HS-5 (cell line): ENCODE results near the gene NECAB2.
A peak's percentile ranks its signal among the peaks of the same experiment; 100 is the strongest.

Experiments used
- DNase-seq: peaks from one replicate; pipeline ENCODE4 v3.0.0-alpha.2; 2012; ENCODE audit warnings: low read depth

Gene NECAB2

GRCh38 chr16:83992624-83993023, 24.6 kb downstream of the NECAB2 start:
- no peak for DNase-seq

GRCh38 chr16:83994087-83994486, 26.0 kb downstream of the NECAB2 start:
- DNase-seq, result peak; percentile 34

DNA sequence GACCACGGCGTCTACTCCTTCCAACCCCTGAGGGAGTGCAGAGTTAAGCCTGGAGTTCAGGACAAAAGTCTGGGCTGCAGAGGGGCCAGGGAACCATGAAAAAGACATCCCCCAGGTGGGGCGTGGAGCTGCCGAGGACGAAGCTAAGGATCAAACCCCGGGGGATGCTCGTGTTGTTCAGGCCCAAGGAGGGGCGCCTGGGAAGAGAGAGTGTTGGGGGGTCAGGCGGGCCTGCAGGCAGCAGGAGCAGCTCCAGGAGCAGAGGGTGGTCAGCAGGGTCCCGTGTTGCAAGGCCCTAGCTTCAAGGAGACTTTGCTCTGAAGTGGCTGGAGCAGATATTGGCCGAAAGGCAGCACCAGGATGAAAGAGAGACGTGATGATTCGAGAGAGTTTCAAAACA, 26.7 kb downstream of the NECAB2 start:
- no peak for DNase-seq

- no peak for DNase-seq
Measured at GRCh38 chr16:83995754-83996153, 27.7 kb downstream of the NECAB2 start.

DNA sequence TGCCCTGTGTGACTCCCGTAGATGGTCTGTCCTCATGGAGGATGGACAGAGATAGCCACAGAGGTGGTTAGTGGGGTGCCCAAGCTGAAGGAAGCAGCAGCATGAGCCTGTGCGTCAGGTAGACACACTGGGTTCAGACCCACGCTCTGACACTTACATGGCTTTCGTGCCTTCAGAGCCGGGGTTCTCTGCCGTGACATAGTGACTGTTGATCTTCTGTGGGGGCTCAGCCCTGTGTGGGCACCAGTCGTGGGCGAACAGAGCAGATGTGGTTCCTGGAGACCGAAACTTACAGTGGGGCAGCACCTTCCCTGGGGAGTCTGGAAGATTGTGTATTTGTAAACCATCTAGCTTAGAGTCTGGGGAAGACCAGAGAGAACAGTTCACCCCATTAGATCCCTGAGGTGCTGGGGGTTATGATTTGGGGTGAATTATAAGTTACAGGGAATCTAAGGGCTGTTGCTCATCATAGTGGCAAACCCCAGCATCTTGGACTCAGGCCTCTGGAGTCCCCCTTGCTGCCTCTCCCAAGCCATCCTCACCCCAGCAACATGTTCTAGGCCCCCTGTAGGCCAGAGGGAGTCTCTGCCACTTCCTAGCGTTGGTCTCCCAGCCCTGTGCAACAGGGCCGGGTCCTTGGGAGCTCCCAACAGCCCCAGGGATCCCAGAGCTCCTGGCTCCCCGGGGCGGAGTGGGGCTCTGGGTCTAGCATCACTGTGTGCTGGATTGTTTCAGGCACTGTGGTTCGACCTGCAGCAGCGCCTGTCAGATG, 28.6 kb downstream of the NECAB2 start:
- no peak for DNase-seq

DNA sequence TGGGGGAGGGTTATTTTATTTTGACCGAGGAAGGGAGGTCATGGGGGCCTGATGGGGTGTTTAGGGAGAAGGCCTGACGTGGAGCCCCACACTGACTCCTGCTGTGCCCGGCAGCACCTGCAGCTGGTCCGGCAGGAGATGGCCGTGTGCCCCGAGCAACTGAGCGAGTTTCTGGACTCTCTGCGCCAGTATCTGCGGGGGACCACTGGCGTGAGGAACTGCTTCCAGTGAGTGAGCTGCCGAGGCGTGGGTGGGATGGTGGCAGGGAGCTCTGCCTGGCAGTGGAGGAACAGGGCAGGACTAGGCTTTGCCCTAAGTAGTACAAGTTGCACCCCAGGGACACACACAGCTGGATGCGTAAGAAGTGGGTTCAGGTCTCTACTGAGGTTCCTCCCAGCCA, 30.0 kb downstream of the NECAB2 start:
- DNase-seq, result no peak

GRCh38 chr16:84000989-84001642, 33.1 kb downstream of the NECAB2 start:
- DNase-seq, result no peak

DNA sequence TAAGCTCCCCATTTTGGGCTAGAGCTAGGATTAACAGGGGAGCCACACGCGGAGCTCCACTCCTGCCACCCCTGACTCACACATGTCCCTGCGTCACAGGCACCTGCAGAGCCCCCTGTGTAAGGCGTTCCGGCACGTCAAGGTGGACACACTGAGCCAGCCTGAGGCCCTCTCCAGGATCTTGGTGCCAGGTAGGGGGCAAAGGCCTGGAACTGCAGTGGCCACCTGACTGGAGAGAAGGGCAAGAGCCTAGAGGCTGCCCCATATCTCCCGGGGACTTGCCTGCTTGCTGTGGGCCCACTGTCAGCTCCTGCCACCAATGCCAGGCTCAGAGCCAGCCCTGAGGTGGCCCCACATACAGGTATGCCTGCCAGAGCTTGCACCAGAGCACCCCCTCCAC, 33.7 kb downstream of the NECAB2 start:
- DNase-seq, result no peak

DNA sequence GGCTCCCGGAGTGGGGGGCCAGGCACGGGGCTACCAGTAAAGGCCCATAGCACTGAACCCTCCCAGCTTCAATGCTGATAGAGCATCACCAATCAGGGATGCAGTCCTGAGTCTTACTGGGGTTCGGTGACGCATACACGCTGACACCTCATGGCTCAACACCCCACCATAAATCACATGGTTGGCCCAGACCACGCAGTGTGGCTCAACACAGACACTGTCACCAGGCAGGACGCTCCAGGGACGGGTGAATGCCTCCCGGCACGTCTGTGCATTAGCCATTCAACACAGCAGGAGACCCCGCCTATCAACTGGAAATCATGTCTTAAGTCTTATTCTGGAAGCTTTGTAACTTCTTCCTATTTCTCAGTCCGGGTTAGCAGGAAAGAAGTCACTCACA, 35.0 kb downstream of the NECAB2 start:
- DNase-seq, result no peak

GRCh38 chr16:84004442-84004841, 36.4 kb downstream of the NECAB2 start:
- DNase-seq, result no peak

DNA sequence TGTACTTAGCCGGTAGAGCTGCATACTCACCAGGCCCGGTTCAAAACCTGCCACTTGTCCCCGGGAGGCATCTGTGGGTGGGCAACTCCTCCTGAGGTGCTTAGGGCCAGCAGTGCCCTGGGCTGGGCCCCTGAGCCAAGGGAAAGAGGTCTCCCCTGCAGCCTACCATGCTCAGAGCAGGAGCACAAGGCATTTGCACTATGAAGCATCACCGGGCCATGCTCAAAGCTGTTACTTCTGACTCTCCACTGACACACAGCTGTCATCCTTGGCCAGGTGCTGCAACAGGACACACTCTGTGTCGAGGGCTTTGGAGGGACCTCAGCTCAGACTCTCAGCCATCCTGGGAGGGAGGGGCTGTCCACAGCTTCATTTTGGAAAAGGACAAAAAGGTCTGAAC, 37.3 kb downstream of the NECAB2 start:
- DNase-seq, result no peak

- no peak for DNase-seq
Measured at GRCh38 chr16:84007520-84007919, 39.5 kb downstream of the NECAB2 start.

DNA sequence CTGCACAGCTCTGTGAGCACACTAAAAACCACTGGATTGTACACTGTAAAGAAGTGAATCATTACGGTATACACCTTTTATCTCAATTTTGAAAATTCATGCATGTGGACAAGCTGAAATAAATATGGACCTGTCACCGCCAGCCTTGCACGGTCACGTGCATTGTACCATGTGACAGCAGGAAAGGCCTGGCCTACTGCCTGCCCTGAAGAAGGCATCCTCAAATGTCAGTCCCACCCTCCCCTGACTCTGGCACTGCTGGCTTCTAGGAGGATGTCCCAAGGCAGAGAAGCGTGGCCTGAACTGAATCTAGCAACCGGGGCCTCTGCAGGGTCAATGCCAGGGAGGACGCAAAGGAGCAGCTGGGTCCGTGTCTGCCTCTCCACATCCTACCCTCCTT, 39.9 kb downstream of the NECAB2 start:
- DNase-seq, result no peak

- DNase-seq, result no peak
Measured at GRCh38 chr16:84009282-84009681, 41.2 kb downstream of the NECAB2 start.

- peak; percentile 29 for DNase-seq
Measured at GRCh38 chr16:84013787-84014569, 45.9 kb downstream of the NECAB2 start.

GRCh38 chr16:84014570-84015327, 46.7 kb downstream of the NECAB2 start:
- DNase-seq, result no peak

DNA sequence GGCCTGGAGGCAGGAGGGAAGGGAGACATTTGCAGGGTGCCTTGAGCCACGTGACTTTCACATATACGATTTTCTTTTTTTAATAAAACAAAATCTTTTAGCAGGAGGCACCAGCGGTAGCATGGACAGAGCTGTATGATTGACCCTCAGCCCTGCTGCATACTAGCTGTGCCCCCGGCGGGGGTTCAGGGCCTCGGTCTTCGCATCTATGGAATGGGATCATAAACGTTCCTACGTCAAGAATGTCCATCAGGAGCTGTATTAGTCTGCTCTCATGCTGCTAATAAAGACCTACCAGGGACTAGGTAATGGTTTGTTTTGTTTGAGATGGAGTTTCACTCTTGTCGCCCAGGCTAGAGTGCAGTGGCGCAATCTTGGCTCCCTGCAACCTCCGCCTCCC, 47.4 kb downstream of the NECAB2 start:
- DNase-seq, result no peak

DNA sequence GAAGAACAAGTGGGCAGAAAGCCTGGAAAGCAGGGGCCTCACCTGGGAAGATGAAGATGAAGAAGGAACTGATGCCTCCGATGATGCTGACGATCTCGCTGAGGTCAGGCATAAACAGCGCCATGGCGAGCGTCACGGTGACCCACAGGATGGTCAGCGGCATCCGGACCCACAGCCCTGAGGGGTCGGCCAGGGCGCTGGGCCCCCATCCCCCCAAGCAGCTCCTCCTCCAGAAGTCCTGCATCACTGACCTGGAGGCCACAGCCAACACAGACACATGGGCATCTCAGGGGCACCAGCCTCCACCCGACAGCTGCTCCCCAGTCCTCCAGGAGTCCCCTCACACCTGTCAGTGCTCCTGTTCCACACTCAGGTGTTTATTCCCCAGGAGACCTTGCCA, 48.4 kb downstream of the NECAB2 start:
- DNase-seq, result no peak

DNA sequence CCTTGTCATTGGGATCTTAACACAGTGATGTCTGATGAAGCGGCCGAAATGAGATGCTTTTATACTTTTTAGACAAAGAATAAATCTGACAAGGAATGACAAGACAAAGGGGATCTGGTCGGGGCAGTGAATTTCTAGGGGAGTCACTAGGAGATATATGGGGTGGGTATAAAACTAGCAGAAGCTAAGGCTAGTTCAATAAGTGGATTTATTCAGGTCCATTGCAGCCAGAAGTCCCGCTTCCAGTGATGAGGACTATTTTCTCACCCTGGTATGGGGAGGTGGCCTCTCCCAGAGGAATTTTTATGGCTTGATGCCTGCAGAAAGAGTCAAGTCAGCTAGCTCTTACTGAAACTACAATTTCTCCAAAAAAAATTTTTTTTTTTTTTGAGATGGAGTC, 50.7 kb downstream of the NECAB2 start:
- no peak for DNase-seq

DNA sequence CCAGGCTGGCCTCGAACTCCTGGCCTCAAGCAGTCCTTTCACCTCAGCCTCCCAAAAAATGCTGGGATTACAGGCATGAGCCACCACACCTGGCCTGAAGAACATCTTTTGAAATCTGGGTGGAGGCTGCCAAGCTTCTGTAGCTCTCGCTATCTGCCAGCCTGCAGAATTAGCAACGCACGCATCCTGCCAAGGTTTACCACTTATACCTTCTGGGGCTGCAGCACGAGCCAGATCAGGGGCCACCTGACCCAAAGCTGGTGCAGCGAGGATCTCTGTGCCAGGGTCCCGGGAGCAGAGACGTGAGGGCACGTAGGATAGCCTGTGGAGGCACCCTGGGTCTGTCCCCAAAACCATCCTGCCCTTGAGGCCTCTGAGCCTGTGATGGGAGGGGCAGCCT, 52.3 kb downstream of the NECAB2 start:
- no peak for DNase-seq

- DNase-seq, result no peak
Measured at GRCh38 chr16:84021488-84021887, 53.4 kb downstream of the NECAB2 start.

GRCh38 chr16:84022644-84023043, 54.6 kb downstream of the NECAB2 start:
- DNase-seq, result no peak
